Astrocyte (in vitro differentiated cells and primary cell): ENCODE results near the gene PCBP4. TPM values are rescaled to one million over a fixed set of nuclear protein-coding genes. Genes with fewer than 3 reads are reported as not detected.

ENCODE experiments used
- DNase-seq: peaks from one replicate; pipeline ENCODE4 v3.0.0-alpha.2; 2010; ENCODE audit warnings: low read depth
- FAIRE-seq: peaks from 2 replicates; lab custom pipeline; 2011; peaks lifted over from hg19 to GRCh38; lab: Jason Lieb, UNC
- H2AFZ ChIP-seq: 2 replicates; pipeline ENCODE4 v1.6.0; 2012; ENCODE audit warnings: low read depth, low read length, inconsistent platforms
- H3K27ac ChIP-seq: 2 replicates; pipeline ENCODE4 v1.5.1; 2011; ENCODE audit warnings: low read depth, low read length, inconsistent platforms
- H3K27me3 ChIP-seq: 2 replicates; pipeline ENCODE4 v1.6.0; 2011; ENCODE audit warnings: low read length, inconsistent platforms; ENCODE audit not compliant: insufficient read depth
- H3K36me3 ChIP-seq: 2 replicates; pipeline ENCODE4 v1.5.1; 2011; ENCODE audit warnings: low read length, inconsistent platforms; ENCODE audit not compliant: insufficient read depth
- H3K4me1 ChIP-seq: 2 replicates; pipeline ENCODE4 v1.5.1; 2011; ENCODE audit warnings: low read length, inconsistent platforms; ENCODE audit not compliant: insufficient read depth
- H3K4me2 ChIP-seq: 2 replicates; pipeline ENCODE4 v1.6.0; 2012; ENCODE audit warnings: low read length, inconsistent platforms
- H3K4me3 ChIP-seq: 2 replicates; pipeline ENCODE4 v1.5.1; 2011; ENCODE audit warnings: low read depth, mild to moderate bottlenecking, low read length, inconsistent platforms; ENCODE audit not compliant: insufficient read depth
- H3K79me2 ChIP-seq: 2 replicates; pipeline ENCODE4 v1.6.0; 2012; ENCODE audit warnings: mild to moderate bottlenecking, low read length, inconsistent platforms; ENCODE audit not compliant: insufficient read depth
- H3K9ac ChIP-seq: 2 replicates; pipeline ENCODE4 v1.6.0; 2012; ENCODE audit warnings: mild to moderate bottlenecking, low read length, inconsistent platforms
- H3K9me3 ChIP-seq: 2 replicates; pipeline ENCODE4 v1.5.1; 2012; ENCODE audit warnings: low read depth, mild to moderate bottlenecking, low read length, inconsistent platforms; ENCODE audit not compliant: insufficient read depth
- H4K20me1 ChIP-seq: 2 replicates; pipeline ENCODE4 v1.6.0; 2012; ENCODE audit warnings: low read length, inconsistent platforms; ENCODE audit not compliant: insufficient read depth
- H3K27ac Mint-ChIP-seq: one replicate; pipeline ENCODE4 v1.8.0; 2021; ENCODE audit warnings: mild to moderate bottlenecking, mixed read lengths; ENCODE audit not compliant: unreplicated experiment
- H3K27me3 Mint-ChIP-seq: one replicate; pipeline ENCODE4 v1.8.0; 2021; ENCODE audit warnings: low read depth, mixed read lengths; ENCODE audit not compliant: unreplicated experiment
- H3K36me3 Mint-ChIP-seq: one replicate; pipeline ENCODE4 v1.8.0; 2021; ENCODE audit warnings: low read depth, mixed read lengths; ENCODE audit not compliant: unreplicated experiment
- H3K4me1 Mint-ChIP-seq: one replicate; pipeline ENCODE4 v1.8.0; 2021; ENCODE audit warnings: low read depth, mixed read lengths; ENCODE audit not compliant: unreplicated experiment
- H3K4me3 Mint-ChIP-seq: one replicate; pipeline ENCODE4 v1.8.0; 2021; ENCODE audit warnings: mild to moderate bottlenecking, moderate library complexity, mixed read lengths; ENCODE audit not compliant: unreplicated experiment
- H3K9me3 Mint-ChIP-seq: one replicate; pipeline ENCODE4 v1.8.0; 2021; ENCODE audit warnings: mild to moderate bottlenecking, mixed read lengths; ENCODE audit not compliant: unreplicated experiment
- CTCF ChIP-seq: IDR thresholded peaks from 2 replicates; pipeline ENCODE4 v1.5.1; 2011; ENCODE audit warnings: low read depth, mild to moderate bottlenecking, inconsistent platforms, low read length, moderate library complexity; ENCODE audit not compliant: insufficient read depth
- EZH2 ChIP-seq: IDR thresholded peaks from 2 replicates; pipeline ENCODE4 v1.6.1; 2012; ENCODE audit warnings: mild to moderate bottlenecking, low read length, inconsistent platforms; ENCODE audit not compliant: insufficient read depth
- total RNA-seq: library from RNA; stranded (reverse); gene quantifications from 2 replicates; pipeline ENCODE4 v1.2.1, GENCODE V29; 2021

PCBP4 gene
- total RNA-seq, 1 donor from 2014 or later: 102 TPM

DNA sequence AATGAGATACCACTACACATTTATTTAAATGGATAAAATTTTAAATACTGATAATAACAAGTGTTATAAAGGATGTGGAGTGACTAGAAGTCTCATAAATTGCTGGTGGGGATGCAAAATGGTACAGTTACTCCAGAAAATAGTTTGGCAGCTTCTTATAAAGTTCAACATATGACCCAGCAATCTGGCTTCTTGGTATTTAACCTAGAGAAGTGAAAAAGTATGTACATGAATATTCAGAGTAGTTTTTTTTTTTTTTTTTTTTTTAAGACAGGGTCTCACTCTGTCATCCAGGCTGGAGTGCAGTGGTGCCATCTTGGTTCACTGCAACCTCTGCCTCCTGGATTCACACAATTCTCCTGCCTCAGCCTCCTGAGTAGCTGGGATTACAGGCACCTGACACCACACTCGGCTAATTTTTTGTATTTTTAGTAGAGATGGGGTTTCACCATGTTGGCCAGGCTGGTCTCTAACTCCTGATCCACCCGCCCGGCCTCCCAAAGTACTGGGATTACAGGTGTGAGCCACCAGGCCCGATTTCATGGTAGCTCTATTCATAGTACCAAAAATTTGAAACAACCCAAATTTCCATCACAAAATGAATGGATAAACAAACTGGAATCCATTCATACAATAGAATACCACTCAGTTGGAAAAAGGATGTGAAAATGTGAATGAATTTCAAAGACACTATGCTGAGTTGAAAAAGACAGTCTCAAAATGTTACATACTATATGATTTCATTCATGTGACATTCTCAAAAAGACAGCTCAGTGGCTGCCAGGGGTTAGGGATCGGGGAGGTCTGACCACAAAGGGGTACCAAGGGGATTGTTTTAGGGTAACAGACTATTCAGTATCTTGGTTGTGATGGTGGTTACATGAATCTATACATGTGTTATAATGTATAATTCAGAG lies 39.9 kb downstream of the PCBP4 start:
- Histone ChIP-seq H3K36me3 (no peaks in the 10 kb centered on the region), H3K4me3 (no peak overlapping the region), H3K27me3 (no peaks in the 10 kb centered on the region), H3K9ac (no peak overlapping the region), H3K9me3 (no peaks in the 10 kb centered on the region), H3K4me2 (no peak overlapping the region), H3K27ac (no peak overlapping the region), H3K79me2 (no peaks in the 10 kb centered on the region), H4K20me1 (no peaks in the 10 kb centered on the region), H3K4me1 (no peaks in the 10 kb centered on the region), H2AFZ (no peak overlapping the region)
- no peaks in the 10 kb centered on the region for H3K9me3 Mint-ChIP-seq
- no peak for FAIRE-seq
- peaks cover 13% of the 10 kb centered on the region for H3K36me3 Mint-ChIP-seq
- no peaks in the 10 kb centered on the region for H3K27me3 Mint-ChIP-seq
- no peak for DNase-seq
- no peak overlapping the region for H3K4me3 Mint-ChIP-seq
- H3K4me1 Mint-ChIP-seq: no peaks in the 10 kb centered on the region
- TF ChIP-seq CTCF: no peak
- no peak for TF ChIP-seq EZH2
- no peak overlapping the region for H3K27ac Mint-ChIP-seq

- no peaks in the 10 kb centered on the region for H3K36me3 Mint-ChIP-seq
- Histone ChIP-seq H3K4me2 (no peak overlapping the region), H3K9ac (no peak overlapping the region), H2AFZ (no peak overlapping the region), H4K20me1 (no peaks in the 10 kb centered on the region), H3K79me2 (no peaks in the 10 kb centered on the region), H3K4me3 (no peak overlapping the region), H3K4me1 (no peaks in the 10 kb centered on the region), H3K27me3 (no peaks in the 10 kb centered on the region), H3K36me3 (no peaks in the 10 kb centered on the region), H3K27ac (no peak overlapping the region), H3K9me3 (no peaks in the 10 kb centered on the region)
- no peak for TF ChIP-seq CTCF
- TF ChIP-seq EZH2: no peak
- H3K9me3 Mint-ChIP-seq: no peaks in the 10 kb centered on the region
- H3K27me3 Mint-ChIP-seq: no peaks in the 10 kb centered on the region
- H3K4me3 Mint-ChIP-seq: no peak overlapping the region
- H3K4me1 Mint-ChIP-seq: no peaks in the 10 kb centered on the region
- DNase-seq (no peak), FAIRE-seq (no peak)
- H3K27ac Mint-ChIP-seq: no peak overlapping the region
Measured at GRCh38 chr3:51921081-51921578, 46.1 kb downstream of the PCBP4 start.

DNA sequence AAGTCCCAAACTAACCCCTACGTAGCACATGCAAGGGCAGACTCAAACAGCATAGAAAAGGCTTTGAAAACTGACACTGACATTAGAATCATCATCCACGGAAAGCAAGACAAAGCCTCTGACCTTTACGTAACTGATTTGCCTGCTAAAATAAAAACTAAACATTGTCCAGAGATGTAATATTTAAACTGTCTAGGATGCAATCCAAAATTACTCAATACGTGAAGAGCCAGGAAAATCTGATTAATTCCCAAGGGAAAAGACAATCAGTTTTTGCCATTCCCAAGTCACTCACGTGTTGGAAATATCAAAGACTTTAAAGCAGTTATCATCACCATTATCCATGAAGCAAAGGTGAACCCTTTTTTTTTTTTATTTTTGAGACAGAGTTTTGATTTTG lies 50.8 kb downstream of the PCBP4 start:
- H3K79me2 ChIP-seq: no peaks in the 10 kb centered on the region
- FAIRE-seq: no peak

More for the DNA sequence above, 50.8 kb downstream of the PCBP4 start:
- H4K20me1 ChIP-seq: no peaks in the 10 kb centered on the region
- DNase-seq: no peak
- no peaks in the 10 kb centered on the region for H3K36me3 ChIP-seq
- H3K36me3 Mint-ChIP-seq: no peaks in the 10 kb centered on the region
- H3K4me3 ChIP-seq: no peak overlapping the region
- H3K4me1 ChIP-seq: no peaks in the 10 kb centered on the region
- no peak overlapping the region for H3K4me3 Mint-ChIP-seq
- H2AFZ ChIP-seq: no peak overlapping the region
- H3K4me2 ChIP-seq: no peak overlapping the region
- no peaks in the 10 kb centered on the region for H3K4me1 Mint-ChIP-seq
- no peak overlapping the region for H3K9ac ChIP-seq
- no peaks in the 10 kb centered on the region for H3K9me3 Mint-ChIP-seq
- no peaks in the 10 kb centered on the region for H3K27me3 ChIP-seq
- no peaks in the 10 kb centered on the region for H3K27me3 Mint-ChIP-seq
- no peak overlapping the region for H3K27ac Mint-ChIP-seq
- no peaks in the 10 kb centered on the region for H3K9me3 ChIP-seq
- H3K27ac ChIP-seq: no peak overlapping the region
- TF ChIP-seq EZH2 (no peak), CTCF (no peak)
